Measurements from ENCODE around the gene ZIM2.

Gene ZIM2

DNA sequence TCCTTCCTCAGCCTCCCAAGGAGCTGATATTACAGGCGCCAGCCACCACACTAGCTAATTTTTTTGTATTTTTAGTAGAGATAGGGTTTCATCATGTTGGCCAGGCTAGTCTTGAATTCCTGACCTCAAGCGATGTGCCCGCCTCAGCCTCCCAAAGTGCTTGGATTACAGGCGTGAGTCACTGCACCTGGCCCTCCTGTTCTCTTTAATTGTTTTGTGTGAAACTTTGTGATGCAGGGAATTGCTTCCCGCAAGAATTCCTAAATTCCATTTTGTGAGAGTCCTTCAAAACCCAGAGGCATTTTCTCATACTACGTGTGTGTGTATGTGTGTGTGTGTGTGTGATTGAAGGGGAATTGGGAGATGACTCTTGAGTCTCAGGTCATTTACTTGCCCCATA, 104.0 kb downstream of the ZIM2 start:
- no peak overlapping the region for H3K4me3 ChIP-seq (ENCODE audit: low read depth, low read length)
- TF ChIP-seq, protein P1, sequence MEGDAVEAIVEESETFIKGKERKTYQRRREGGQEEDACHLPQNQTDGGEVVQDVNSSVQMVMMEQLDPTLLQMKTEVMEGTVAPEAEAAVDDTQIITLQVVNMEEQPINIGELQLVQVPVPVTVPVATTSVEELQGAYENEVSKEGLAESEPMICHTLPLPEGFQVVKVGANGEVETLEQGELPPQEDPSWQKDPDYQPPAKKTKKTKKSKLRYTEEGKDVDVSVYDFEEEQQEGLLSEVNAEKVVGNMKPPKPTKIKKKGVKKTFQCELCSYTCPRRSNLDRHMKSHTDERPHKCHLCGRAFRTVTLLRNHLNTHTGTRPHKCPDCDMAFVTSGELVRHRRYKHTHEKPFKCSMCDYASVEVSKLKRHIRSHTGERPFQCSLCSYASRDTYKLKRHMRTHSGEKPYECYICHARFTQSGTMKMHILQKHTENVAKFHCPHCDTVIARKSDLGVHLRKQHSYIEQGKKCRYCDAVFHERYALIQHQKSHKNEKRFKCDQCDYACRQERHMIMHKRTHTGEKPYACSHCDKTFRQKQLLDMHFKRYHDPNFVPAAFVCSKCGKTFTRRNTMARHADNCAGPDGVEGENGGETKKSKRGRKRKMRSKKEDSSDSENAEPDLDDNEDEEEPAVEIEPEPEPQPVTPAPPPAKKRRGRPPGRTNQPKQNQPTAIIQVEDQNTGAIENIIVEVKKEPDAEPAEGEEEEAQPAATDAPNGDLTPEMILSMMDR (IDR thresholded peaks at IDR 0.05; ENCODE audit: borderline replicate concordance, insufficient read depth, low read depth, low read length), result no peak

DNA sequence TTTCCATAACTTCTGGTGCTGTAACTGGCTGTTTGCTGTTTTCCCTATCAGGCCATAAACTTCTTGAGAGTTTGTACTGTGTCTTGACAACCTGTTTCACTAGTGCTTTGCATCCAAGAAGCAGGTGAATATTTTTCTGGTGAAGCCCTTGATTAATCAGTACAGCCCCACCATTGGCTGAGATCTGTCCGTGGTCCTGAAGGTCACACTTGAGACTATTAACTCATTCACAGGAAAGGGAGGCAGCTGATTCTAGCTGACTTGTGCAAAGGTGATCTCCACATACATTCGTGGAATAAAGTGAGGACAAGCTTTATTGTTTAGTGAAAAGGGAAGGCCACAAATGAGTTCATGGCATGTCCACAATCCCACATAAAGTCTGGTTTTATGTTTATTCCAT, 107.5 kb downstream of the ZIM2 start:
- TF ChIP-seq, protein P1 (IDR thresholded peaks at IDR 0.05; ENCODE audit: borderline replicate concordance, insufficient read depth, low read depth, low read length), result no peak

DNA sequence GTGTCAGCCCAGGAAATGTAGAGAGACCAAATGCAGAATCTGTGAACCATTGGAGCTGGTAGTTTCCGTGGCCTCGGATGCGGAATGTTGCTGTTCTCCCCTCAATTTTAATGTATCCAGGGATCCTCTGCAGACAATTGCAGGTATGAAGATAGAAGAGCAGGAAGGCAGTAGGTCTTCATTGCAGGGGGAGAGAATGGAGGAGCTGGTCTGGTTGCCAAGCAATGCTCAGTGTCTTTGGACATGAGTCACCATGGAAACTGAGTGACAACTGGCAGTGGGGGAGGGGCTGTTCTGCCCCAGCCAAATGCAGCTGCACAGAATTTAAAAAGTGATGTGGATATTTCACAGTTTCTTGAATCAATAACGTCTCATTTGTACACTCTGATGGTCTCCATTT, 112.8 kb downstream of the ZIM2 start:
- TF ChIP-seq, protein P1 (IDR thresholded peaks at IDR 0.05; ENCODE audit: borderline replicate concordance, insufficient read depth, low read depth, low read length), result no peak
- no peak overlapping the region for H3K4me3 ChIP-seq (ENCODE audit: low read depth, low read length)

More for the DNA sequence above, 107.5 kb downstream of the ZIM2 start:
- H3K4me3 ChIP-seq (ENCODE audit: low read depth, low read length), result no peak overlapping the region

DNA sequence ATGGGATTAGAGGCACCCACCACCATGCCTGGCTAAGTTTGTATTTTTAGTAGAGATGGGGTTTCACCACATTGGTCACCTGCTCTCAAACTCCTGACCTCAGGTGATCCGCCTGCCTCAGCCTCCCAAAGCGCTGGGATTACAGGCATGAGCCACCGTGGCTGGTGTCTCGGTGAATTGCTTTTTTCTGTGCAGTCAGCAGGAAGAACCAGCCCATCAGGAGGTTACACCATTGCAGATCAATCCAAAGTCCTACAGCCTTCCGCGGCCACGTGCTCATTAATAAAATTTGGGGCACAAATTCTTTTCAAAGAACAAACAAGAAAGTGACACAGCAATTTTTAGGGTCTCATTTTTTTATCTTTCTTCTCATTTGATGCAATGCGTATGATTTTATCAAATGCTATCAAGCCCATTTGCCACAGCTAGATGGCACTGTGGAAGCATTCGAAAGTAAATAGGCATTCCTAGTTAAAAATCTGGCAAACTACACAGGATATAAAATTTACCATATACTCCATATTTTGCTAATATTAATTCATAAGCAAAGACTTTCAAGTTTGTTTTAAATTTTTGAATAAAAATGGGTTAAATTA, 114.6 kb downstream of the ZIM2 start:
- TF ChIP-seq, protein P1 (IDR thresholded peaks at IDR 0.05; ENCODE audit: borderline replicate concordance, insufficient read depth, low read depth, low read length), result no peak
- no peak overlapping the region for H3K4me3 ChIP-seq (ENCODE audit: low read depth, low read length)

All from GM12875 (cell line).